HG02642 (cell line): ENCODE results near the gene NXPH2.

Experiments used
- ATAC-seq: cut with Tn5 transposase; IDR thresholded peaks from one replicate; pipeline ENCODE4 v1.9.1; 2021; ENCODE audit warnings: mild to moderate bottlenecking; ENCODE audit not compliant: unreplicated experiment, poor library complexity

The NXPH2 gene

GRCh38 chr2:138779781-138780445 lies at the start of gene NXPH2:
TSS of gene NXPH2 (minus strand) at chr2:138780390. CDS start at chr2:138780241, 149 bp downstream.
- no peak for ATAC-seq

- peak; percentile 68 for ATAC-seq
Observed at GRCh38 chr2:138829326-138829919, 49.2 kb upstream of the NXPH2 start.

- ATAC-seq: peak; percentile 72
Observed at GRCh38 chr2:138827426-138828054, 47.4 kb upstream of the NXPH2 start.

- ATAC-seq: no peak
Observed at GRCh38 chr2:138823666-138824065, 43.5 kb upstream of the NXPH2 start.

- ATAC-seq: no peak
Observed at GRCh38 chr2:138819964-138820363, 39.8 kb upstream of the NXPH2 start.

- ATAC-seq: no peak
Observed at GRCh38 chr2:138818556-138818955, 38.4 kb upstream of the NXPH2 start.

- no peak for ATAC-seq
Observed at GRCh38 chr2:138814123-138814898, 34.1 kb upstream of the NXPH2 start.

- ATAC-seq: no peak
Observed at GRCh38 chr2:138811431-138811830, 31.2 kb upstream of the NXPH2 start.

GRCh38 chr2:138794724-138795123 lies 14.5 kb upstream of the NXPH2 start:
- no peak for ATAC-seq

GRCh38 chr2:138787053-138787666 lies 7.0 kb upstream of the NXPH2 start:
- no peak for ATAC-seq

GRCh38 chr2:138782383-138782782 lies 2.2 kb upstream of the NXPH2 start:
- no peak for ATAC-seq

GRCh38 chr2:138780908-138781307 lies 718 bp upstream of the NXPH2 start:
- ATAC-seq: no peak

- no peak for ATAC-seq
Observed at GRCh38 chr2:138780446-138780880, 273 bp upstream of the NXPH2 start.

- no peak for ATAC-seq
Observed at GRCh38 chr2:138779406-138779780, 797 bp downstream of the NXPH2 start.

- ATAC-seq: no peak
Observed at GRCh38 chr2:138777996-138778395, 2.2 kb downstream of the NXPH2 start.

GRCh38 chr2:138775736-138776135 lies 4.5 kb downstream of the NXPH2 start:
- ATAC-seq: no peak

GRCh38 chr2:138771534-138771933 lies 8.7 kb downstream of the NXPH2 start:
- ATAC-seq: no peak

- no peak for ATAC-seq
Observed at GRCh38 chr2:138767101-138767500, 13.1 kb downstream of the NXPH2 start.

- ATAC-seq: no peak
Observed at GRCh38 chr2:138766464-138766863, 13.7 kb downstream of the NXPH2 start.

GRCh38 chr2:138763971-138764370 lies 16.2 kb downstream of the NXPH2 start:
- ATAC-seq: no peak

- no peak for ATAC-seq
Observed at GRCh38 chr2:138762533-138762932, 17.7 kb downstream of the NXPH2 start.
